ENCODE measurements around the gene GPC6. TPM values are rescaled to one million over a fixed set of nuclear protein-coding genes. Genes with fewer than 3 reads are reported as not detected.

Gene GPC6
- total RNA-seq, 1 experiment from 2014 or later: not detected

DNA sequence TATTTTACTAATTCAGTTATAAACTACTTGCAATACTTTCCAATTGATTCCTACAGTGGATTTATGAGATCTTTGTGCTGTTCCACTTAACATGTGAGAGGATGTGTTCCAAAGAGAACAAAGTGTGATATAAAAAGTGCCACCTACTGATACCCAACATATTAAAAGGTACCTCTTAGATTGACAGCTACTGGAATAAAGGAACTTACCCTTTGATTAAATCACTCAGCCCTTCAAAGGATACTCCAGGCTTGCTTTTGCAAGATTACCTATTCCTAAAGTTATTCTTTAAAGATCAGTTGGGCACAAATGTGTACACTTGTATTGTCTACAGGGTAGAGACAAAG is 1187.0 kb downstream of the GPC6 start:
- H3K4me2 ChIP-seq: no peak overlapping the region
- no peaks in the 10 kb centered on the region for H3F3A ChIP-seq (ENCODE audit: insufficient read depth, low read depth)
- H3K79me2 ChIP-seq (ENCODE audit: low read depth): no peaks in the 10 kb centered on the region
- no peak for TF ChIP-seq EZH2 (IDR thresholded peaks at IDR 0.05; ENCODE audit: low read depth)
- TF ChIP-seq, protein P1, sequence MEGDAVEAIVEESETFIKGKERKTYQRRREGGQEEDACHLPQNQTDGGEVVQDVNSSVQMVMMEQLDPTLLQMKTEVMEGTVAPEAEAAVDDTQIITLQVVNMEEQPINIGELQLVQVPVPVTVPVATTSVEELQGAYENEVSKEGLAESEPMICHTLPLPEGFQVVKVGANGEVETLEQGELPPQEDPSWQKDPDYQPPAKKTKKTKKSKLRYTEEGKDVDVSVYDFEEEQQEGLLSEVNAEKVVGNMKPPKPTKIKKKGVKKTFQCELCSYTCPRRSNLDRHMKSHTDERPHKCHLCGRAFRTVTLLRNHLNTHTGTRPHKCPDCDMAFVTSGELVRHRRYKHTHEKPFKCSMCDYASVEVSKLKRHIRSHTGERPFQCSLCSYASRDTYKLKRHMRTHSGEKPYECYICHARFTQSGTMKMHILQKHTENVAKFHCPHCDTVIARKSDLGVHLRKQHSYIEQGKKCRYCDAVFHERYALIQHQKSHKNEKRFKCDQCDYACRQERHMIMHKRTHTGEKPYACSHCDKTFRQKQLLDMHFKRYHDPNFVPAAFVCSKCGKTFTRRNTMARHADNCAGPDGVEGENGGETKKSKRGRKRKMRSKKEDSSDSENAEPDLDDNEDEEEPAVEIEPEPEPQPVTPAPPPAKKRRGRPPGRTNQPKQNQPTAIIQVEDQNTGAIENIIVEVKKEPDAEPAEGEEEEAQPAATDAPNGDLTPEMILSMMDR (conservative IDR thresholded peaks at IDR 0.05): no peak
- H3K4me3 ChIP-seq: no peak overlapping the region
- H3K9me3 ChIP-seq (ENCODE audit: insufficient read depth, low read depth): no peaks in the 10 kb centered on the region
- H3K27ac ChIP-seq: no peak overlapping the region
- intact Hi-C loops (cut with micrococcal nuclease; ENCODE audit: unreplicated experiment): no loop called here
- no peak for DNase-seq
- no TSS peak for BruUV-seq (replicated peaks)
- no peaks in the 10 kb centered on the region for H4K20me1 ChIP-seq (ENCODE audit: insufficient read depth)
- no peaks in the 10 kb centered on the region for H3K9me2 ChIP-seq (ENCODE audit: insufficient read depth)
- H3K27me3 ChIP-seq (ENCODE audit: insufficient read depth, low read depth): no peaks in the 10 kb centered on the region
- H3K4me1 ChIP-seq (replicated peaks; ENCODE audit: insufficient read depth): no peaks in the 10 kb centered on the region
- ChIA-PET CTCF (no interaction called here), POLR2A (ENCODE audit: unreplicated experiment) (no interaction called here)
- H3K36me3 ChIP-seq (ENCODE audit: low read depth): no peaks in the 10 kb centered on the region
- no peak overlapping the region for H2AFZ ChIP-seq

DNA sequence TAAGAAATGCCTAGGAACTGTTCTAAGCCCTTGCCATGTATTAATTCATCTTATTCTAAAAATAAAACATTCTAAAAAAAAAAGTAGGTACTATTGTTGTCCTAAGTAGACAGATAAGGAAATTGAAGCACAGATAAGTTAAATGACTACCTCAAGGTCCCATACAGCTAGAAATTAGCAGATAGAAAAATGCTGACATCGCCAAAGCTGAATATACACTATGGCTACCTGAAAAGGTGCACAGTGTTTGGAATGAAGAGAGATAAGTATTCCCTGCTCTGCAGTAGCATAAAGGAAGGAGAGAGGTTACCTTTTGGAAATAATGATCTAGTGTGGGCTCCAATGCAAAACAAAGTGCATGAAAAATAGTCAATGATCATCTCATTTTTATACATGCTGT is 1187.5 kb downstream of the GPC6 start:
- Histone ChIP-seq H3K9me3 (ENCODE audit: insufficient read depth, low read depth) (no peaks in the 10 kb centered on the region), H3K79me2 (ENCODE audit: low read depth) (no peaks in the 10 kb centered on the region), H3K4me1 (replicated peaks; ENCODE audit: insufficient read depth) (no peaks in the 10 kb centered on the region), H3K27me3 (ENCODE audit: insufficient read depth, low read depth) (no peaks in the 10 kb centered on the region), H3K4me3 (no peak overlapping the region), H4K20me1 (ENCODE audit: insufficient read depth) (no peaks in the 10 kb centered on the region), H2AFZ (no peak overlapping the region), H3F3A (ENCODE audit: insufficient read depth, low read depth) (no peaks in the 10 kb centered on the region), H3K4me2 (no peak overlapping the region), H3K27ac (no peak overlapping the region), H3K9me2 (ENCODE audit: insufficient read depth) (no peaks in the 10 kb centered on the region), H3K36me3 (ENCODE audit: low read depth) (no peaks in the 10 kb centered on the region)
- no peak for TF ChIP-seq EZH2 (IDR thresholded peaks at IDR 0.05; ENCODE audit: low read depth)
- TF ChIP-seq, protein P1 (conservative IDR thresholded peaks at IDR 0.05): no peak
- ChIA-PET CTCF (no interaction called here), POLR2A (ENCODE audit: unreplicated experiment) (no interaction called here)
- intact Hi-C loops (cut with micrococcal nuclease; ENCODE audit: unreplicated experiment): no loop called here
- no TSS peak for BruUV-seq (replicated peaks)
- no peak for DNase-seq

DNA sequence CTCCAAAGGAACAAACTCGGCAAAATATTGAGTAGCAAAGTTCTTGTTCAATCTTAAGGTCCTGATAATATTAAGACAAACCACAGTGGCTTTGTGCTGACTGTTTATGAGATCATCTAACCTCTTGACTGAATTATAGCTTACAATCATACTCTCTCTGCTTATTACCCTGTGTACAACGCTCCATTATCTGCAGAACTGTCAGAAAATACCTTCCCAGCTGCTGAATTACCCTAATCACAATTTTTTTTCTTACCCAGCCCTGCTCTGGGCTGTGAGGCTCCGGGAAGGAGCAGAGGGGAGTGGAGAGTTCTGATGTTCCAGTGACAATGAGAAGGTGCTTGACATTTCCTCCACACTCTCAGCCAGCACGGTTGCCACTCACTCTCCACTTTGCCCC is 1188.1 kb downstream of the GPC6 start:
- no peak for DNase-seq
- no TSS peak for BruUV-seq (replicated peaks)
- no peaks in the 10 kb centered on the region for H3K36me3 ChIP-seq (ENCODE audit: low read depth)
- H3K4me3 ChIP-seq: no peak overlapping the region
- no peak overlapping the region for H2AFZ ChIP-seq
- no peaks in the 10 kb centered on the region for H3K79me2 ChIP-seq (ENCODE audit: low read depth)
- no peak overlapping the region for H3K4me2 ChIP-seq
- no peak overlapping the region for H3K27ac ChIP-seq
- H3K9me3 ChIP-seq (ENCODE audit: insufficient read depth, low read depth): no peaks in the 10 kb centered on the region
- H3K4me1 ChIP-seq (replicated peaks; ENCODE audit: insufficient read depth): no peaks in the 10 kb centered on the region
- intact Hi-C loops (cut with micrococcal nuclease; ENCODE audit: unreplicated experiment): no loop called here
- H4K20me1 ChIP-seq (ENCODE audit: insufficient read depth): no peaks in the 10 kb centered on the region
- H3K27me3 ChIP-seq (ENCODE audit: insufficient read depth, low read depth): no peaks in the 10 kb centered on the region
- H3K9me2 ChIP-seq (ENCODE audit: insufficient read depth): no peaks in the 10 kb centered on the region
- TF ChIP-seq, protein P1 (conservative IDR thresholded peaks at IDR 0.05): no peak
- TF ChIP-seq EZH2 (IDR thresholded peaks at IDR 0.05; ENCODE audit: low read depth): no peak
- H3F3A ChIP-seq (ENCODE audit: insufficient read depth, low read depth): no peaks in the 10 kb centered on the region
- CTCF ChIA-PET: no interaction called here
- POLR2A ChIA-PET (ENCODE audit: unreplicated experiment): no interaction called here
